DMS79 treated with DMSO at 0.1 percent for 48 hours (cell line): ENCODE data around the gene SMPD4.
A peak's percentile ranks its signal among the peaks of the same experiment; 100 is the strongest.
"Not testable (repeated sequence)": the region's sequence is repeated elsewhere in the genome, so short reads cannot be mapped to it uniquely, and the experiment has no call there.

Experiments used
- DNase-seq: peaks from one replicate; lab custom pipeline; 2025; lab: John Stamatoyannopoulos, UW

Gene SMPD4

DNA sequence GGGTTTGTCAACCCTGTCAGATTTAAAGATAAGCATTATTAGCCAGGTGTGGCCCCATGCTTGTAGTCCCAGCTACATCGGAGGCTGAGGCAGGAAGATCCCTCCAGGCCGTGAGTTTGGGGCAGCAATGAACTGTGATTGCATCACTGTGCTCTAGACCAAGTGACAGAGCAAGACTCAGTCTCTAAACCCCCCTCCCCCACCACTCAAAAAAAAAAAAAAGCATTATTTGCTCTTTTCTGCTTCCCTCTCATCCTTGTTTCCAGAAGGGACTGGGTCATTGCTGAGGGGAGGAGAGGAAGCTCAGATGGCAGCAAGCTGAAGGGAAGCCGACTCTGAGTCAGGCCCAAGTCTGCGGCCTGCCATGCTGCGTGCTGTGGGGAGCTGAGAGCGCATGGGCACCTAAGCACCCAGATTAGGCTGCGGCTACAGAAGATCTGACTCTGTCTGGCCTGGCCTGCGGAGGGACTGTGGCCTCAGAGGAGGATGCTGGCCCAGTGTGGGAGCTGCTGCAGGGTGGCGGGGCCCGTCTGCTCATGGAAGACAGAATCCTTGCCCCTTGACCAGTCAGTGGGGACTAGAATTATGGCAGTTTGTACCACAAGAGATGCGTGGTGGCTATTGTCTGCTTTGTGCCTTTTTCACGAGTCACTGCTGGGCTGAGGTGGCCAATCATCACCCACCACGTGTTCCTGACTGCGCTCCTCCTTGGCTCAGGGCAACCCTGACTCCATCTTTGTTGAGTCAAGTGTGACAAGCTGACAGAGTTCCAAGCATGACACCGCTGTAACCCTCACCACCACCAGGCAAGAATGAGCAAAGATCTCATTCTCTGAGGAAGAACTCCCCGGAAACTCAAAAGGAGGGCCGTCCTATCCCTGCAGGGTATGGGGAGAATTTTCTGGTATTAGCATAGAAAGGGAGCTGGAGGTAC lies 6.7 kb upstream of the SMPD4 start:
- not testable (repeated sequence) for DNase-seq

DNA sequence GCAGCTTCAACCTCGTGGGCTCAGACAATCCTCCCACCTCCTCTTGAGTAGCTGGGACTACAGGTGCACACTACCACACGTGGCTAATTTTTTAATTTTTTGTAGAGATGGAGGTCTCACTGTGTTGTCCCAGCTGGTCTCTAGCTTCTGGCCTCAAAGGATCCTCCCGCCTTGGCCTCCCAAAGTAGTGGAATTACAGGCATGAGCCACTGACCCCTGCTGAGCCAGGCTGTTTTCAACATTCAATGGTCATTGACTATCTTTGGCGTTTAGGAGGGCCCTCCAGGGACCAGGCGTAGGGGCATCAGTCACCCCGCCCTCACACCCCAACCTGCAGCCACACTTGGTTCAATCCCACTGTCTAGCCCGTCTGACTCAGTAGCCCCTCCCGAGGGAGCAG lies 5.9 kb upstream of the SMPD4 start:
- no peak for DNase-seq

- no peak for DNase-seq
Observed at GRCh38 chr2:130186391-130186790, 5.0 kb upstream of the SMPD4 start.

- DNase-seq = no peak
Observed at GRCh38 chr2:130185896-130186295, 4.5 kb upstream of the SMPD4 start.

GRCh38 chr2:130185436-130185835 lies 4.0 kb upstream of the SMPD4 start:
- no peak for DNase-seq

DNA sequence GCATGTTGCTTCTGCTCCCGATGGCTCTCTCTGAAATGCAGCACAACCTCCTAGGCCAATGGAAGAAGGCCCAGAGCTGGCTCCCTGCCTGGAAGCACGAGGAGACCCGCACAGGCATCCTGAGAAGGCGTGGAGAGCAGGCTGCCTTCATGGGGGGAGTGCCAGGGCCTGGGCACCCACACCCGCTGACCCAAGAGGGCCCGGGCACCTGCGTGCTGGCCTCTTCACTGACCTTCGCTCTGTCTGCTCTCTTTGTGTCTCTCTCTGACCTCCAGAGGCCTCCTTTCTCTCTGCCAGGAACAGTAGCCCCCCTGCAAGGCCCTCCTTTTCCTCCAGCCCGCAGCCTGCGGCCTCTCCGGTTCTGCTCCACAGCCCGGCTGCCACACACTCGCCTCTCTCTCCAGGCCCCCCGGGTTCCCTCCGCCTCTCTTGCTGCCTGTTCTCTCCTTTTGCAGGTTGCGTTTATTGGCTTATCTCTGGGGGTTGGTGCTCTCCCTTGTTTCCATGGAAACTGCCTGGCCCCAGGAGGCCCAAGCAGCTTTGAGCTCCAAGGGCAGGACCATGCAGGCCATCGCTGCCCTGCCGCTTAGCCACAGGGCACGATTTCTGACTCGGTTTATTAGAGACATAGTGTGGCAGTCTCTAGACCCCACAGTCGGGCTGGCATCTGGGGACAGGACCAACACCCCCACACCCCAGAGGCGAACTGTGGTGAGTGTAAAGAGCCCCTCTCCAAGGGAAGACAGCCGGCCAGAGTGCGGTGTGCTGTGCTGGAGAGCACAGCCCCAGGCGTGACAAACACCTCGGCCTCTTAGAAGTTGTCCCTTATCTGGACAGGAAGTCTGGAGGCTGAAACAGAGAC lies 2.3 kb upstream of the SMPD4 start:
- DNase-seq = no peak

DNA sequence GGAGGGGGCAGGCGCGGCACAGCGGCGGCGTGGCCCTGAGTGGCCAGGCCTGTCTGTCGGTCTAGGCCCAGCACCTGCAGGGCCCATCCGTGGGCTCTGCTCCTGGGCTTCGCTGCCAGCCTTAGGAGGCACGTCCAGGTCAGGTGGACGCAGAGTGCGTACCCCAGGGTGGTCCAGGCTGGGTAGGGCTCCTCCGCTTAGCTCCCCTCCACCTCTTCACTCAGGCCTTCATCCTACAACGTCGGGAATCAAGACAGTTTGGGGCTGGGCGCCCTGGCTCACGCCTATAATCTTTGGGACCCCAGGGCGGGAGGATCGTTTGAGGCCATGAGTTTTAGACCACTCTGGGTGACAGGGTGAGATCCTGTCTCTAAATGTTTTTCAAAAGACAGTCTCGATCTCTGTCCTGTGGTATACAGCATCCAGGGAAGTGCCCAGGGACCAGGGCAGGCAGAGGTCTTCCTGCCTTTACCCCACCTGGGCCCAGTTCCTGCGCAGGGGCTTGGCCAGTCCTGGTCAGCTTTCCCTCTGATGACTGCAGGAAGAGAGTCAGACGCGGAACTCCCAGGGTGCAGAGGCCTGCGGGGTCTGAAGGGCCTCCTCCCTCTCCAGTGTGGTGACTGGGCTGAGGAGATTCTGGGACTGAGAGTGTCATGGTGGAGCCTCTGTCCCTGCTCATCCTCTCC lies 1.6 kb upstream of the SMPD4 start:
- not testable (repeated sequence) for DNase-seq

DNA sequence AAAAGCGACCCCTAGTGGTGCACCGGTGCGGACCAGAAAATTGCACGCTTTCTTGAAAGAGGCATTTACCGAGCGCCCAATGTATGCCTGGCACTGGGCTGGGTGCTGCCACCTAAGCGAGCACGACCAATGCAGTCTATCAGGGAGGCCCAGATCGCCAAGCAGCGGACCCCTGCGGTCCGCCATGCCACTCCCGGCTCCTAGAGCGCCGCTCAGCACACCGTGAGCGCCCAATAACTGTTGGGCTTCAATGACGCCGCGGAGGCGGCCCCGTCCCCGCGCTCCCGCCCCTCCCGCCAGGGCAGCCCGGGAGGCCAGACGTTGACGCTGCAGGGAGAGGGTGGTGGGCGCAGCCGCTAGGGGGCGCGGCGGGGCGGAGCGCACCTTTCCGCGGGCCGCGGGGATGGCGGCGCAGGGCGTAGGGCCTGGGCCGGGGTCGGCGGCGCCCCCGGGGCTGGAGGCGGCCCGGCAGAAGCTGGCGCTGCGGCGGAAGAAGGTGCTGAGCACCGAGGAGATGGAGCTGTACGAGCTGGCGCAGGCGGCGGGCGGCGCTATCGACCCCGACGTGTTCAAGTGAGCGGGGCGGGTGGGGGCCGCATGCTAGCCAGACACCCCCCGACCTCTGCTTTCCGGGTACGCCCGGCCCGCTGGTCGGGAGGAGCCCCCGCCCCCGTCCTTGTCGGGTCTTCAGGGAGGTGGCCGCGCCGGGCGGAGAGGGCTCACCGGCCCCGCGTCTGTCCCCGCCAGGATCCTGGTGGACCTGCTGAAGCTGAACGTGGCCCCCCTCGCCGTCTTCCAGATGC lies 679 bp upstream of the SMPD4 start, which contains the start of gene MZT2B:
MZT2B (plus strand) TSS at position 383 of the 803 bp plus-strand sequence; CDS start at position 404, 21 bp downstream.
- peak; percentile 75 for DNase-seq

DNA sequence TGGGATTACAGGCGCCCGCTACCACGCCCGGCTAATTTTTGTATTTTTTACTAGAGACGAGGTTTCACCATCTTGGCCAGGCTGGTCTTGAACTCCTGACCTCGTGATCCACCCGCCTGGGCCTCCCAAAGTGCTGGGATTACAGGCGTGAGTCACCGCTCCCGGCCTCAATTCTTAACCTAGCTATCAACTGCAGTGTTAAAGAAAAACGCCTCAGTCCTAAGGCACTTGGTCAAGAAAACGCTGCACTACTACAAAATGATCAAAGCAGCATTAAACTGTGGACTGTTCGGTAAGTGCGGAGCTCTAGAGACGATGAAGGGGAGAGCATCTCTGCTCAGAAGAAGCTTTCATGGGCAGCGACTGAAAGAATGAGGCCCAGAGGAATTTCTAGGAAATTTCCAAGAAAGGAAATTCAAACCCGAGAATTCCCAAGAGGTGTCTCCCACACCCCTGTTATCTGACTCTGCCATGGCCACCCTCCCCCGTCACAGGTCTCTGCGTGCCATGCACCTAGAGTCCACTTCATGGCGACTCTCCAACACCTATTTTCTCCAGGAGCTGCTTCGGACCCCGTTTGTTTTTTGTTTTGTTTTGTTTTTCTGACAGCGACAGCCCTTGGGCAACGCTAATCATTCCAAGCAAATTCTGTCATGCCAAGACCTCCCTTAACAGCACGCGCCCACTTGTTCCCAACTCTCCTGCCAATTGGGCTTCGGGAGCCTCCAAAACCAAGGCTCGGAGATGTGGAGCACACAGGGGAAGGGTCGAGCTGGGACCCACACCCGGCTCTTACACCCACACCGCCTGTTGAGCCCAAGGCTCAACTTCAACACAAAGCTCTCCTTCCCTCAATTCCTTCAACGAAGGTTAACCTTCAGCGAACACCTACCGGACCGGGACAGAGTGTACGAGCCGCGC lies 738 bp downstream of the SMPD4 start:
- DNase-seq = not testable (repeated sequence)

GRCh38 chr2:130174866-130175265 lies 6.5 kb downstream of the SMPD4 start:
- DNase-seq = not testable (repeated sequence)

- no peak for DNase-seq
Observed at GRCh38 chr2:130169896-130170295, 11.5 kb downstream of the SMPD4 start.

GRCh38 chr2:130169163-130169562 lies 12.2 kb downstream of the SMPD4 start:
- not testable (repeated sequence) for DNase-seq

DNA sequence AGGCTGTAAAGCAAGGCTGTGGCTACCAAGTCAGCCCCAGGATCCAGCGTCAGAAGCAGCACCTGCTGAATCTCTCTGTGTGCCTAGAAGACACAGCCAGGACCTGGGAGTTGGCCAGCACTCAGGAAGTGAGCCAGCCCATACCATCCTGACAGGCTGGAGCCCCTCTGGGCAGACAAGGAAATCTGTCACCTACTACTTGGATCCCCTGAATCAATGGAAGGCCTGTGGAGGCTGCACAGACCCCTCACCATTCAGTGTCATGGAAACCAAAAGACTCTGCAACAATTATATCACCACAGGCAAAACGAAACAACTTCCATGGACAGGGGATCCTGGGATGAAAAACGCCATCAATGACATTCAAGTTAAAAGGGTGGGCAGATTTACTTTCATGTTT lies 14.8 kb downstream of the SMPD4 start:
- not testable (repeated sequence) for DNase-seq

DNA sequence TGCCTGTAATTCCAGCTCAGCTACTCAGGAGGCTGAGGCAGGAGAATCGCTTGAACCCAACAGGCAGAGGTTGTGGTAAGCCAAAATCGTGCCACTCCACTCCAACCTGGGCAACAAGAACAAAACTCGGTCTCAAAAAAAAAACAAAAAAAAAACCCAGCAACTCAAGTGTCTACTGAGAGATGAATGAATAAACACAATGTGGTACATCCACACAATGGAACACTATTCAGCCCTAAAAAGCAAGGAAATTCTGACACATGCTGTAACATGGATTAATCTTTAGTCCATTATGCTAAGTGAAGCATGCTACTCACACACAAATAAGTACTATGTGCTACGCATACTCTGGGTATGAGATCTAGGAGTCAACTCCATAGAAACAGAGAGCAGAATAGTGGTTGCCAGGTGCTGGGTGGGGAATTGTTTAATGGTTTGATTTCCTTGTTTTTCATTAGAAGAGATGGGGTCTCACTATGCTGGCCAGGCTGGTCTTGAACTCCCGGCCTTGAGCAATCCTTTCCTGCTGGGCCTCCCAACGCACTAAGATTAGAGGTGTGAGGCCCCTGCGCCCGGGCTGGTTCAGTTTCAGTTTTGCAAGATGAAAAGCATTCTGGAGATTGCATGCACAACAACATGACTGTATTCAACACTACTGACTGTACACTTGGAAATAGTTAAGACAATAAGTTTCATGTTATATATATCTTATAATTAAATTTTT lies 15.9 kb downstream of the SMPD4 start:
- DNase-seq = no peak

- DNase-seq = no peak
Observed at GRCh38 chr2:130162968-130163367, 18.4 kb downstream of the SMPD4 start.

- DNase-seq = not testable (repeated sequence)
Observed at GRCh38 chr2:130162486-130162885, 18.9 kb downstream of the SMPD4 start.

GRCh38 chr2:130160838-130161705 lies 20.3 kb downstream of the SMPD4 start:
- not testable (repeated sequence) for DNase-seq

GRCh38 chr2:130160131-130160530 lies 21.3 kb downstream of the SMPD4 start:
- DNase-seq = no peak
